Central memory CD8-positive, alpha-beta T cell (primary cell): ENCODE data around the gene ASTN1.

Experiments
- ATAC-seq: fragments of 150-1000 bp; cut with Tn5 transposase; replicated peaks from 2 replicates; pipeline ENCODE4 v1.10.0; 2022; ENCODE audit warnings: mild to moderate bottlenecking, moderate FRiP score, moderate number of reproducible peaks; ENCODE audit not compliant: poor library complexity, severe bottlenecking; ENCODE audit errors: extremely low read depth
- DNase-seq, 2 donors: peaks; one replicate each; pipeline ENCODE4 v3.0.0; 2021; ENCODE audit warnings: low spot score in 2 of 2
- H3K27ac Mint-ChIP-seq: one replicate; pipeline ENCODE4 v1.8.0; 2022; ENCODE audit warnings: low read depth, mild to moderate bottlenecking, moderate library complexity, mixed read lengths
- H3K27me3 Mint-ChIP-seq: one replicate; pipeline ENCODE4 v1.8.0; 2022; ENCODE audit warnings: mixed read lengths
- H3K36me3 Mint-ChIP-seq: one replicate; pipeline ENCODE4 v1.8.0; 2022; ENCODE audit warnings: mild to moderate bottlenecking, moderate library complexity, mixed read lengths; ENCODE audit not compliant: insufficient read depth
- H3K4me1 Mint-ChIP-seq: one replicate; pipeline ENCODE4 v1.8.0; 2022; ENCODE audit warnings: mixed read lengths
- H3K4me3 Mint-ChIP-seq: one replicate; pipeline ENCODE4 v1.8.0; 2022; ENCODE audit warnings: mild to moderate bottlenecking, moderate library complexity, mixed read lengths
- H3K9me3 Mint-ChIP-seq: one replicate; pipeline ENCODE4 v1.8.0; 2022; ENCODE audit warnings: mixed read lengths

ASTN1 gene

GRCh38 chr1:177008653-177009052 lies 155.9 kb downstream of the ASTN1 start:
- H3K4me3 Mint-ChIP-seq = no peak overlapping the region
- H3K27me3 Mint-ChIP-seq = no peaks in the 10 kb centered on the region
- no peak overlapping the region for H3K27ac Mint-ChIP-seq
- no peaks in the 10 kb centered on the region for H3K4me1 Mint-ChIP-seq
- no peak for ATAC-seq
- H3K36me3 Mint-ChIP-seq = no peaks in the 10 kb centered on the region
- DNase-seq = no peak
- H3K9me3 Mint-ChIP-seq = peaks cover 15% of the 10 kb centered on the region

DNA sequence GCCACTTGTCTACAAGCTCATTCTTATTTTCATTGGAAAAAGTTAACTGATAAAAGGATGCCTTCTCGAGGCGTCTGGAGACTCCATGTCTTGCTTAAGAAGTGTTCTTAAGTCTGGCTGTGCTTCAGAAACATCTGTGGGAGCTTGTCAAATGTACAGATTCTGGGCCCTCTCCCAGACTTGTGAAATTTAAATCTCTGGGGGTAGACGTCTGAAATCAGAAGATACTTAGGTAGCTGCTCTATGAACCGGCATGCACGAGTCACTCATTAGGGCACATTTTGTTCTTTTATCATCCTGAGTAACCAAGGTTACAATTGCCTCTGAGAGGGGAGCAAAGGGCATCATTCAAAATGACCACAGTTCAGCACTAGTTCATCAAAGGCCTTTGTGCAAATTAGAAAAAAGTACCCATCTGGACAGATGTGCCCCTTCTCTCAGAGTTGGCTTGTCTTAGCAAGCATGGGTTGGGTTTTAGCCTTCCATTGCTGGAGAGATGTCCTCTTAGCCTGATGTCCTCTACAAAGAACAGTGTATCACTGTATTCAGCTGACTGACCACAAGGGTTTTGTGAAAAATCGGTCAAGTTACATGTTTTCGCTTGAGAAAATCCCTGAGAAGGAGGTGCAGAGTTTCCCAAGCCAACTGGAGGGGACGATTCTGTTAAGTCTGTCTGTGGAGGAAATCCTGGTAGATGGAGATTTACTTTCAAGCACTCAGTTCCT lies 156.9 kb downstream of the ASTN1 start:
- no peak for DNase-seq

DNA sequence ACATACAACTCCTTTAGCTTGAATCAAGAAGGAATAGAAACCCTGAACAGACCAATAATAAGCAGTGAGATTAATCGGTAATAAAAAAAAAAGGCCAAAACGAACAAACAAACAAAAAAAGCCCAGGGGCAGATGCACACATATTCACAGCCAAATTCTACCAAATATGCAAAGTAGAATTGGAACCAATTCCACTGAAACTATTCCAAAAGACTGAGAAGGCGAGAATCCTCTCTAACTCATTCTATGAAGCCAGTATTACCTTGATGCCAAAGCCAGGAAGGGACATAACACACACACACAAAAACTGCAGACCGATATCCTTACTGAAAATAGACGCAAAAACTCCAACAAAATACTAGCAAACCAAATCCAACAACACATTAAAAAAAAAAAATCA lies 161.6 kb downstream of the ASTN1 start:
- Mint-ChIP-seq H3K9me3 (no peaks in the 10 kb centered on the region), H3K27me3 (no peaks in the 10 kb centered on the region), H3K4me1 (no peaks in the 10 kb centered on the region), H3K27ac (no peak overlapping the region), H3K36me3 (no peaks in the 10 kb centered on the region), H3K4me3 (no peak overlapping the region)
- ATAC-seq = no peak
- DNase-seq = no peak

More for the DNA sequence above, 156.9 kb downstream of the ASTN1 start:
- Mint-ChIP-seq H3K27me3 (no peaks in the 10 kb centered on the region), H3K9me3 (peaks cover 8% of the 10 kb centered on the region), H3K4me1 (no peaks in the 10 kb centered on the region), H3K4me3 (no peak overlapping the region), H3K27ac (no peak overlapping the region), H3K36me3 (no peaks in the 10 kb centered on the region)
- no peak for ATAC-seq

GRCh38 chr1:177001556-177001955 lies 163.0 kb downstream of the ASTN1 start:
- Mint-ChIP-seq H3K4me3 (no peak overlapping the region), H3K36me3 (no peaks in the 10 kb centered on the region), H3K9me3 (no peaks in the 10 kb centered on the region), H3K27me3 (no peaks in the 10 kb centered on the region), H3K4me1 (no peaks in the 10 kb centered on the region), H3K27ac (no peak overlapping the region)
- no peak for ATAC-seq
- no peak for DNase-seq

- peaks cover 20% of the 10 kb centered on the region for H3K9me3 Mint-ChIP-seq
- no peak for DNase-seq
- ATAC-seq = no peak
- H3K27ac Mint-ChIP-seq = no peak overlapping the region
- H3K4me1 Mint-ChIP-seq = no peaks in the 10 kb centered on the region
- no peaks in the 10 kb centered on the region for H3K36me3 Mint-ChIP-seq
- no peaks in the 10 kb centered on the region for H3K27me3 Mint-ChIP-seq
- no peak overlapping the region for H3K4me3 Mint-ChIP-seq
Measured at GRCh38 chr1:176998183-176998795, 166.2 kb downstream of the ASTN1 start.

DNA sequence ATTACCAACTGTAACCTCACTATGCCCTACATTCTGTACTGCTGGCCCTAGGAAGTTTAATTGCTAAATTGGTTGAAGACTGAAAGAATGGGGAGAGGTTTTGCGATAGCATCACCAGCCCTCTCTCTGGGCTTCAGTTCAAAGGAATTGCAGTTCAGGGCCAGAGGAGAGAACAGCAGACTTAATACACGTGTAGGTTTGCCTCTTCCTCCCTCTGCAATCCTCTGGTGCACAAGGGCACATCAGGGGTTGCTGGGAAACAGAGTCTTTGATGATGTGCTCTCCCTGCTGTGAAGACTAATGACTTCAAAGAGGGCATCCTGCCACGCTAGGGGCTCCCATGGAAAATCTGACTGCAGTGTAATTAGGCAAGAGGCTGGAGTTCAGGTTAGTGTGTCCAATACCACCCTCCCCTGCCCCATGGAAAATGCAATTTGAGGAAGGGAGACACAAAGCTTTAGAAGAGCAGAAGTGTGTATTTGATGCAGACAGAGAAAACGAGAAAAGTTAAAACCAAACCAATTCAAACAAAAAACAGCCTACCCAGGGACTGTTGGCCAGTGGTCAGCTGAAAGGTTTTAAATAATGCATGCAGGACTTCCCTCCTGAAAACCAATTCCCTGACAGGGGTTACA lies 167.9 kb downstream of the ASTN1 start:
- no peak for ATAC-seq
- Mint-ChIP-seq H3K36me3 (no peaks in the 10 kb centered on the region), H3K27me3 (no peaks in the 10 kb centered on the region), H3K27ac (no peak overlapping the region), H3K4me1 (no peaks in the 10 kb centered on the region), H3K9me3 (peaks cover 20% of the 10 kb centered on the region), H3K4me3 (no peak overlapping the region)
- no peak for DNase-seq

DNA sequence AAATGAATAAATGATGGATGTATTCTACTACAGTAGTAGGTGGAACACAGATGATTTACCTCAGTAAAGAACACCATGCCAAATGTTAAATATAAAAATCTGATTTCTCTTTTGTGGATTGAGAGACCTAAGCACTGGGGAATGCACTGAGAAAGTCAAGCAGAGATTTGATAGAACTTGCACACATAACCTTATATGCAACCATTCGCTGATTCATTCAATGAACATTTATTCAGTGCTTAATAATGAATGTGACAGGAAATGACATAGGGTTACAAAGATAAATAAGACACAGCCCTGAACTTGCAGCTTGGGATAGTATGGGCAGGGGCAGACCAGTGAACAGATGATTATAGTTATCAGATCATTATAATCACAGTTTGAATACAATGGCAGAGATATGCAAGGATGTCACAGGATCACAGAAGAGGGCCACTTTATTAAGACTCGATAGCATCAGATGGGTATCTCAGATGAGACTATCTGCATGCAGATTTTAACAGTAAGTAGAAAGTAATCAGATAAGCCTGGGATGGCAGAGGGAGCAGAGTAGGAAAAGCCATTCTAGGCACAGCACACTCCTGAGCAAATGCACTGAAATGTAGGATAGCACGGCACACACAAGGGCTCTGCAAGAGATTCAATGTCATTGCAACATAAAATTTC lies 169.4 kb downstream of the ASTN1 start:
- no peak for ATAC-seq
- Mint-ChIP-seq H3K27me3 (no peaks in the 10 kb centered on the region), H3K4me3 (no peak overlapping the region), H3K27ac (no peak overlapping the region), H3K36me3 (no peaks in the 10 kb centered on the region), H3K4me1 (no peaks in the 10 kb centered on the region), H3K9me3 (peaks cover 28% of the 10 kb centered on the region)
- DNase-seq = no peak

DNA sequence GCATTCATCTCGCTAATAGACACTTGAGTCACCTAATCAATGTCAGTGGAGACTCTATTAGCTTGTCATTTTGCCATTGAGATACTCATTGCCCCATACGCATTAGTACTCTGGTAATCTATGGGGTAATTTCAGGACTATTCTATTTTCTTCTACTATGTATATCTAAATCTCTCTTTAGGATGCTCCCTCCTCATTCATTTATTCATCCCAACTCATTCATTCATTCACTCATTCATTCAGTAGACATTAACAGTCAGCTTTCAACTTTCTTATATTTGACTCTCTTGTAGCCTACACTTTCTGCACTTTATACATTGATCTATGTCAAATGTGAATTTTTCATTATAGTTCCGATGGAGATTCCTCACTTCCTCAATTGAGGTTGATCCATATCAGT lies 170.9 kb downstream of the ASTN1 start:
- DNase-seq (no peak), ATAC-seq (no peak)
- H3K27ac Mint-ChIP-seq = no peak overlapping the region
- no peaks in the 10 kb centered on the region for H3K36me3 Mint-ChIP-seq
- no peak overlapping the region for H3K4me3 Mint-ChIP-seq
- H3K9me3 Mint-ChIP-seq = peaks cover 29% of the 10 kb centered on the region
- no peaks in the 10 kb centered on the region for H3K27me3 Mint-ChIP-seq
- no peaks in the 10 kb centered on the region for H3K4me1 Mint-ChIP-seq

DNA sequence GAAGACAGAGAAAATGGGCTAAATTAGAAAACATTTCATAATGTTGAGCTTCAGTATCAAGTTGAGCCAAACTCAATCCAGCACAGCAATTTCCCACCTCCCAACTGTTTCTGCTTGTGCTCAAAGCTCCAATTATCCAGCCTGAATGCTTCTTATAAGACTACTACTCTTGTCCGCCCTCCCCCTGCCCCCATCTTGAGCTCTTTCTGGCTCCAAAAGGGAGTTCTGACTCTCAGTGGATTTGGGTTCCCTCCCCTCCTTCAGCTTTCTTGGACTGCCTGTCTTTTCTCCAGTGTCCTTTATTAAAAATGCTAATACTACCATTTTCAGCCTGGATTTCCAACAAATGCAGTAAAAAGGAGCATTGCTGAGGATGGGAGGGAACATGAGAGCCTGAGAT lies 174.8 kb downstream of the ASTN1 start:
- no peaks in the 10 kb centered on the region for H3K4me1 Mint-ChIP-seq
- ATAC-seq (no peak), DNase-seq (no peak)
- no peak overlapping the region for H3K4me3 Mint-ChIP-seq
- no peak overlapping the region for H3K27ac Mint-ChIP-seq
- H3K27me3 Mint-ChIP-seq = no peaks in the 10 kb centered on the region
- peaks cover 19% of the 10 kb centered on the region for H3K9me3 Mint-ChIP-seq
- H3K36me3 Mint-ChIP-seq = no peaks in the 10 kb centered on the region

DNA sequence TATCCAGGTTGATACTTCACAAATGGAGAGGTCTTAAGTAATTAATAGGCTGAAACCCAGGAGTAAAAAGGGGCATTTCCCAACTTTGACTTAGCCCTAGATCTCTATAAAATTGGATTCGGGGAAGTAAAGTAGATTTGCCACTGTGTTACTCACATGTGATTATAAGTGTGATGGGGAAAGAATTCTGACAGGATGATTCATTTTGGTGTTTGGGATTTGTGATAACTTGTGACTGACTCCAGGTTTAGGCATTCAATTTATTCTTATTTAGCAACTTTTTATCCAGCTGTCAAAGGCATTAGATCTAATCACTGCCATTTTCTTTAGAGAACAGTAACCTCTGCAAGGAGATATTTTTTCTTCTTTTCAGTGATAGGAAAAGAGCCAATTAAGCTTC lies 175.5 kb downstream of the ASTN1 start:
- Mint-ChIP-seq H3K9me3 (peaks cover 15% of the 10 kb centered on the region), H3K4me1 (no peaks in the 10 kb centered on the region), H3K27ac (no peak overlapping the region), H3K4me3 (no peak overlapping the region), H3K36me3 (no peaks in the 10 kb centered on the region), H3K27me3 (no peaks in the 10 kb centered on the region)
- DNase-seq = no peak
- no peak for ATAC-seq

DNA sequence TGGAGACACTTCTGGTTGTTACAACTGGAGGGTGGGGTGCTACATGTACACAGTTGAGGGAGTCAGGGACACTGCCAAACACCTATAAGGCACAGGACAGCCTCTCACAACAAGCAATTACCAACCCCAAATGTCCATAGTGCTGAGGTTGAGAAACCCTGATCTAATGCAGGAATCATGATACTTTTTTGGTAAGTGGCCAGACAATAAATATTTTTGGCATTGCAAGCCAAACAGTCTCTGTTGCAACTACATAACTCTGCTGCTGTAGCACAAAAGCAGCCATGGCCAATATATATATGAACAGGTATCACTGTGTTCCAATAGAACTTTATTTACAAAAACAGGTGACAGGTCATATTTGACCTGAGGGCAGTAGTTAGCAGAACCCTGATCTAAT lies 177.5 kb downstream of the ASTN1 start:
- DNase-seq = no peak
- ATAC-seq = no peak
- no peaks in the 10 kb centered on the region for H3K27me3 Mint-ChIP-seq
- no peaks in the 10 kb centered on the region for H3K36me3 Mint-ChIP-seq
- no peak overlapping the region for H3K4me3 Mint-ChIP-seq
- H3K27ac Mint-ChIP-seq = no peak overlapping the region
- H3K9me3 Mint-ChIP-seq = peaks cover 10% of the 10 kb centered on the region
- H3K4me1 Mint-ChIP-seq = no peaks in the 10 kb centered on the region

DNA sequence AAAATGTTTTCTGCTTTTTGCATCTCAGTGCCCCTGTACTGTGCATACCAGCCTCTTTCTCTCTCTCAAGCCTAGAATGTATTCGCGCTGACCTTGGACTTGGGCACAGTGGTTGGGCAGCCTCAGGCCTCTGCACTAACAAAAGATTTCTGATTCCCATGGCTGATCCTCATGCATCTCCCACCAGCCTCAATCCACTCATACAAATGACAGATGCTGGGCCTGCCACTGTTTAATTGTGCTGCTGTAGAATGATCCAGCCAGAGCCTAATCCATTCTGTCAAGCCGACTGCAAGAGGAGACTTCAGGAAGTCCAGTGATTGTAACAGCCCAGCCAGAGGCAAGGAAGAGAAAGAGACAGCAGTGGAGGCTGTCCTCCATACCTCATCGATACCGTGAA lies 180.8 kb downstream of the ASTN1 start:
- Mint-ChIP-seq H3K27ac (no peak overlapping the region), H3K36me3 (no peaks in the 10 kb centered on the region), H3K27me3 (no peaks in the 10 kb centered on the region), H3K4me1 (no peaks in the 10 kb centered on the region), H3K4me3 (no peak overlapping the region), H3K9me3 (no peaks in the 10 kb centered on the region)
- no peak for ATAC-seq
- DNase-seq = no peak

DNA sequence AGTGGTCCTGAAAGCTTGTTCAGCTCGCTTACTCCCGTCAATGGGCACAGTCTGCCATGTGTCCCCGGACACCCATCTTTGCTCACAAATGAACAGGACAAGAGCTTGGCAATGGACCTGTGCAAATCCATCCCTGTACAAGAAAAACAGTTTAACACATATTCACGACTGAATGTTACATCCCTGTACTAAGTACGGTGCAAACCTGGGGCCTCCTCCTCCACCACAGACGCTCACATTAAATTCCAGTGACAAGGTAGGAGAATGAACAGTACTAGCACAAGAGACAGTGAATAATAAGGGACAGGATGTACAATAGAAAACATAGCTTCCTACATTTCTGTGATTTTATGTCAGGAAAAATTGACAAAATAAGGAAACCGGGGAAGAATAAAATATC lies 187.7 kb downstream of the ASTN1 start:
- H3K36me3 Mint-ChIP-seq = no peaks in the 10 kb centered on the region
- H3K27me3 Mint-ChIP-seq = no peaks in the 10 kb centered on the region
- H3K9me3 Mint-ChIP-seq = peaks cover 10% of the 10 kb centered on the region
- H3K27ac Mint-ChIP-seq = no peak overlapping the region
- ATAC-seq (no peak), DNase-seq (no peak)
- no peaks in the 10 kb centered on the region for H3K4me1 Mint-ChIP-seq
- H3K4me3 Mint-ChIP-seq = no peak overlapping the region
